HG03097 (cell line): ENCODE results near the gene DYSF.

ENCODE experiments used
- ATAC-seq: cut with Tn5 transposase; IDR thresholded peaks from one replicate; pipeline ENCODE4 v1.9.1; 2021; ENCODE audit not compliant: unreplicated experiment, low FRiP score

The DYSF gene

GRCh38 chr2:71596011-71596410 is 142.7 kb downstream of the DYSF start:
- ATAC-seq: no peak

DNA sequence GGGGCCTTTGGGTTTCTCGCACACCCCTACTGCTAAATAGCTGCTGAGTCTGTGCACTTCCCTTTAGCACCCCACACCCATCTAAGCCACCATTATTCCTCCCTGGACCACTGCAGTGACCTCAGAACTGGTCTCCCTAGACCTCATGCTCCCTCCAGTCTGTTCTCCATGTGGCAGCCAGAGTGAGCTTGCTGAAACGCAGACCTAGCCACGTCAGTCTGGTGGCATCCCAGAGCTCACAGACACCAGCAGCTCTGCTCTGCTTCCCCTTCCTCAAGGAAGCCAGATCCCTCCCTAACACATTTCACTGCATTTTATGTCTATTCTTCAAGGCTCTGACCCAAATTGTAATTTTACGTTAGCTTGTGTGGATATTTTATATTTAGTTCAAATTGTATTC is 144.4 kb downstream of the DYSF start:
- ATAC-seq: no peak

GRCh38 chr2:71598526-71598925 is 145.2 kb downstream of the DYSF start:
- ATAC-seq: no peak

- no peak for ATAC-seq
Measured at GRCh38 chr2:71599038-71599437, 145.7 kb downstream of the DYSF start.

- no peak for ATAC-seq
Measured at GRCh38 chr2:71599646-71600236, 146.4 kb downstream of the DYSF start.

GRCh38 chr2:71600555-71600954 is 147.2 kb downstream of the DYSF start:
- no peak for ATAC-seq

DNA sequence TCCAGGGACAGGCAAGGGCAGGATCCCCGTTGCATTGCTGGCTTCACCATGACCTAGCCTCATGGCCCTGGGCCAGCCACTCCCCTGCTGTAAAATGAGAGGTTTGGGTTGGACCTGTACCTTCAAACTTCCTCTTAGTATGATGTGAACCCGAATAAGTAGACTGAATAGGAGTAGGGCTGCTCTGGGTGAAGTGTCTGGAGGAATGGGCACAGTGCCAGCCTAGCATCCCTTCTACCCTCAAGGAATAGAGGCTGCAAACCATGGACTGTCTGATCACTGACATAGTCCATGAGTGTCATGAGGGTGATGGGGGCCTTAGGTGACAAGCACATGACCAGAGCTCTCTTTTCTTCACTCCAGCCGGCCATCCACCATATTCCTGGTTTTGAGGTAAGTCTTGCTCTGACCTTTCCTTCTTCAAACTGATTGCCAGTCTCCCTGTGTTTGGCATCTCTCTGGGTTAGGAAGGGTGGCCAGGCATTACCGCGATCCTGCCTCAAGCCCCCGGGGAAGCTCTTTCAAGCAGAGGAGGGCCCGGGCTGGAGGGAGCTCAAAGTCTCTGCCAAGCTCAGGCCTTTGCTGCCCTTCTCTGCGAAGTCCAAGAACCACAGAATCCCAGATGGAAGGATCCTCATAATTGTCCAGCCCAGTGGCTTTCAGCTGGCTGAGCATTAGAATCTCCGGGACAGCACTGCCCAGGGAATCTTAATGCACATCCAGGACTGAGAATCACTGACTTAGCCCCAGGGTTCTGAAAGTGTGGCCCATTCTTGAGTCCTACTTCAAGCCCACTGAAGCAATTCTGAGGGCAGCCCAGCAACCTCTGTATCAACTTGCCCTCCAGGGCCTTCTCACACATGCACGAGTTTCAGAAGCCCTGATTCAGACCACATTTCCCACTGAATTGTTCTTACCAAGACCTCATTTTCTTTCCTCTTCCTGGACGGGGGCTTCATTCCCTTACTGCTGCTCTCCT is 148.1 kb downstream of the DYSF start:
- no peak for ATAC-seq

DNA sequence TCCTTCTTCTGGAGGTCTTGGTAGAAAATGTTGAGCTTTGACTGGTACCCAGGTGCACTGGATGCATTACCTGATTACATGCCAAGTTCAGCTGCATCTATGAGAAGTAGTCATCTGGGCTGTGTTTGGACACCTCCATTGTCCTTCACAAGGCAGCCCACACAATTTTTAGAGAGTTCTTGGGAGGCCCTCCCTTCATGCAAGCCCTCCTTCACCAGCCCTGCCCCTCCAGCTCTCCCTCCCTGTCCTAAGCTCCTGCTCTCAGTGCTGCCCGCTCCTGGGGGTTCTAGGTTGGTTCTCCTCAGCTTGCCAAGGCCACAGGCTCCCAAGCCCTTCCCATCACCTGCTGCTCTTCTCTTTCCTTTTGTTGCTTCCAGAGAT is 148.7 kb downstream of the DYSF start:
- ATAC-seq: no peak

GRCh38 chr2:71602581-71602980 is 149.2 kb downstream of the DYSF start:
- ATAC-seq: no peak

DNA sequence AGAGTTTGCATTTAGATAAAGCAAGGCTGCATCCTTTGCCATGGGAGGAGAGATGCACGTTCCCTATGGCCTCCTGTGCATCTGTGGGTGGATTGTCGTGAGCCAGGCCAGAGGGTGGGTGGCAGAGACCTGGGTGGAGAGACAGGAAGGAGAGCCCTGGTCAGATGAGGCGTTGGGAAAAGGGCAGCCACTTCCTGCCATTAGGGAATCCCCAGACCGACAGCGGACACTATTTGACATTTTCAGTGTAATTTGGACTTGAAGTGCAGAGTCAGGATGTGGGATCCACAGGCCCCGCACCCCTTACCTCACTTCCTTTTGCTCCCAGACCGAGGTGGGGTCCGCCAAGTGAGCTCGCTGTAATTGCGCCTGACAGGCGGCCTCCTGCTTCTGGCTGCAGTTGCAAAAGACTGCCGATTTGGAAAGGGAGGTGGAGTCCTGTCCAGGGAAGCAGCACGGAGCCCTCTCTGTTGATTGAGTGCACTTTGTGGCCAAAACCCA is 150.0 kb downstream of the DYSF start:
- ATAC-seq: no peak

DNA sequence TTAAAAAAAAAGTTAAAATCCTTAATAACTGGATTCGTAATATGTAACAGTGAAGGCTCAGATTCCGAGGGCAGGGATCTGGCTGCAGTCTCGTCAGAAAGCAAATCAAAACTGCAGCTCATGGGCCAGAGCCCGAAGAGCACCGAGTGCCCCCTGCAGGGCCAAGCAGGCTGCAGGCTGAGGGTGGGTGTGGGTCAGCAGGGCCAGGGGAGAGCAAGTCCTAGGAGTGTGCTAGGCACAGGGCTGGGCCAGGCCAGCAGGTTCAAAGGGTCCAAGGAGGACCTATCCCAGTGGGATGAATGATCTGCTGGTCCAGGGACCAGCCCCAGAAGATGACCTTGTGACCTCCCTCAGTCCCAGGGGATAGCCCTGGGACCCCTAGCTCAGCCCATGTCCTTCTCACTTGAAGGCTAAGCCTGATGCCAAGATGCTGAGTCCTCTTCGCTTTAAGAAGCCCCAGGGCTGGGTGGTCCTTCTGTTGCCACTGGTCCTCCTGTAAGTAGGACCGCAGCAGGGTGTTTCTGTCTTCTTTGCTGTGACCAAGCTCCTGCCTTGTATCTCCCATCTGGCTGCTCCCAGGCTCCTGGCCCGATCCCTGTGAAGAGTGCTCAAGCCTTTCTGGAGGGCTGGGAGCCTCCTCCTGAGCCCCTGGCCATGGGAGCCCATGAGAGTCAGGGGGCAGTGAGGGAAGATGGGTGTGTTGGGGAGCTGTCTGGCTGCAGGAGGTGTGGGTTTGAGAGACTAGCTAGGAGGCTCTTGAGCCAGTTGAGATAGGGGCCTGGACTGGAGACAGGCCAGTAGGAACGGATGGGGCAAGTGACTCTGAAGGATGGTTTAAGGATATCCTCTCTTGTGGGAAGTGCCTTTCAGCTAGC is 150.7 kb downstream of the DYSF start:
- no peak for ATAC-seq

DNA sequence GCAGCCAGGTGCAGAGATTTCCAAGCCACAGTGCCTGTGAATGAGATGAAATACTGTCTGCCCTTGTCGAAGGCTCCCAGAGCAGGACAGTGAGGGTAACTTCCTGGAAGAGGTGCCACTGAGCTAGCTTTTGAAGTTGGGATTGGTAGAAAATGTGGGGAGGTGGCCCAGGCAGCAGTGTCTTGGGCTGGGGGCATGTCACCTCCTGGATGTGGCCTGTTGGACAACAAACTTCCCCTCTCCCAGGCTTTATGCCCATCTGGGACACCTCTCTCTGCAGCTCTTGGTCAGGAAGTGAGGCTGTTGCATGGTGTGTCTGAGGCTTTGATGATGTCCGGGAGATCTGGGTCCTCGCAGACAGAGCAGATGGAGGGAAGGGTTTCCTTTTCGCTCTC is 151.4 kb downstream of the DYSF start:
- no peak for ATAC-seq

DNA sequence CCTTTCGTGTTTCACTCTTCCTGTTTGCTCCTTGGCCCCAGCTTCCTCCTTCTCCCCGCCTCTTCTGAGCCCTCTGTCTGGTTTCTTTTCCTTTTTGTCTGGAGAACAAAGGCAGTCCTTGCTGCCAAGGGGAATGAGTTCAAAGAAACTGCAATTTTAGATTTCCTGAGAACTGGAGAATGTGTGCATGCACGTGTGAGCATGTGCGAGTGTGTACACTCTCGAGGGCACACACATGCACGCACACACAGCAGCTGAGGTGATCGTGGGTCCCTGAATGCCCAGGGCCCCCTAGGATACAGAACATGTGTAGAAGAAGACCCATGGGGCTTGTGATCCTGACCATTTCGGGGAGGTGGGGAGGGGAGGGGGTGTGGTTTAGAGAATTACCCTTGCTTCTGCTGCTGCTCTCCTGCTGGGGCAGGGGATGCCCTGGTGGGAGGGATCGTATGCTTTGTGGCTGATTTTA is 151.8 kb downstream of the DYSF start:
- ATAC-seq: no peak

DNA sequence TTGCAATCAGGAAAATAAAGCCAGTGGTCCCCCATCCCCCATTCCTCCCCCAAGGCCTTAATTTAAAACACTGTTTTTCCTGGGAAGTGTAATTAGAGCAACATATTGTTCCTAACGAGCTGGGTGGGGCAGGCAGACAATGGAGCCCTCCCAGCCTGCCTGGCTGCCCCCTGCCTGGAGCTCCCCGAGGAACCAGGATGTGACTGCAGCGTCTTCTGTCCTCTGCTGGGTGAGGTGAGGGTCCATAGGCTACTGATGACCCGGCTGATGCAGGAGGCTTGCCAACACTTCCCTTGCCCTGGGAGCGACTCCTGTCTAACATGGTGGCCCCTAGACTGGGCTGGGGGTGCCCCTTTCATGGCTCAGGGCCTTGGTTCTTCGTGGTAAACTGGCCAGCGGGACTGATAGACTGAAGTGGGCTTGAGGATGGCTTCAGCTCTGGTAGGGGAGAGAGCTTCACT is 152.4 kb downstream of the DYSF start:
- ATAC-seq: no peak

GRCh38 chr2:71606244-71606643 is 152.9 kb downstream of the DYSF start:
- no peak for ATAC-seq

DNA sequence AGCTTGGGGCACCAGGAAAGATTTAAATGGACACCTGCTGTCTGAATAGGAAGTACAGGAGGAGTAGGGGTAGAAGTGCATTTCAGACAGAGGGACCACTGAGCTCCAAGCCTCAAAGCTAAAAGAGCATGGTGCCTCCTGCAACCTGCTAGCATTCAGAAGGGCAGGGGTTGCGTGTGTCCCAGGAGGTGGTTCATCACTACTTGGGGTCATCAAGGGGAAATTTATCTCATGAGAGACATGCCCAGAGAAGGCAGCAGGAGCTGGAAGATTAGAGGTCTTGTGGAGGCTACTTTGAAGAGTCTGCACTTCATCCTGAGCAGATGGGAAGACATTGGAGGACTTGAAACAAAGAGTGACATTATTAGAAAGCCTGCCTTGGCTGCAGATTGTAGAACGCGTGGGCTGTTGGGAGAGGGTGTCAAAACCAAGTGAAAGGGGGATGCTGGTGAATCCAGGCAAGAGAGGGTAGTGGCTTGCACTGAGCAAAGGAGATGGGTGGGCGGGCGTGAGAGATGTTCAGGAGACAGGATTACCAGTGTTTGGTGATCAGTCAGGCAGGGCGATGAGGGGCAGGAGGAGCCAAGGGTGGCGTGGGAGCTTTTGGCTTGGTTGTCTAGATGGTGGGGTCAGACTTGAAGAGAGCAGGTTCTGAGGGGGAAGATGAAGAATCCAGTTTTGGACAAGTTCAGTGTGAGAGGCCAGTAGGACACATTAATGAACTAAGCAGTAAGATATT is 154.0 kb downstream of the DYSF start:
- ATAC-seq: no peak

- ATAC-seq: no peak
Measured at GRCh38 chr2:71608034-71608433, 154.7 kb downstream of the DYSF start.

GRCh38 chr2:71608441-71608840 is 155.1 kb downstream of the DYSF start:
- ATAC-seq: no peak

DNA sequence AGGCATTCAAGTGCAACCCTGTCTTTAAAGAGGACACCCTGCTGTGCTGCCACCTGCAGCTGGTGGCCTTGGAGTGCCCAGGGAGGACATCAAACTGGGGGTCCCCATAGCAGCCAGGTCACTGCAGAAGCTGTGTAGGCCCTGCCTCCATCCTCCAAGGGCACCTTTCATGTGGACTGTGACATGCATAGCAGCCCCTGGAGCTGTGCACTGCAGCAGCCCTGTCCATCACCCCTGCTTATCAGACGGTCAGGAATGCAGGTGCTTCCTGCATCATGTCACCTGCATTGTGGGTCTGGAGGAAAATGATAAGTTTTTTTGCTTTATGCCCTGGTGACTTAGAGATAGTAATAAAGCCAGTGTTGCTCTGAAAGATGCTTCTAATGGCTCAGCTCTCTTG is 155.7 kb downstream of the DYSF start:
- ATAC-seq: no peak

DNA sequence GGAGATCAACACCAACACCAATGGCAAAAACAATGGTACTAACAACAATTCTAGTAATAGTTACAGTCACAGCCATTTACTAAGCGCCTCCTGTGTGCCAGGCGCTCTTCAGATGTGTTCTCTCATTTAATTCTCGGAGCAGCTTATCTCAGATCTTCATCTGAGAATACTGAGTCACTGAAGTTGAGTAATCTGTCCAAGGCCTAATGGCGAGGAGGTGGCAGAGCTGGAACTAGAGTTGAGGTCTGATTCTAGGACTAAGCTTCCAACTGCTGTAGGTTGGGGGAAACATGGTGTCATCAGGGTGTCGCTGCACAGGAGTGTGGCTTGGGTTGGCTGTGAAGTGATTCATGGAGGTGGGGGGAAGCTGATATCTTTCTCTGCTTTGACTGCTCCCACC is 156.1 kb downstream of the DYSF start:
- no peak for ATAC-seq
